Measurements from ENCODE around the gene SPAG17.

- TF ChIP-seq, protein P1, sequence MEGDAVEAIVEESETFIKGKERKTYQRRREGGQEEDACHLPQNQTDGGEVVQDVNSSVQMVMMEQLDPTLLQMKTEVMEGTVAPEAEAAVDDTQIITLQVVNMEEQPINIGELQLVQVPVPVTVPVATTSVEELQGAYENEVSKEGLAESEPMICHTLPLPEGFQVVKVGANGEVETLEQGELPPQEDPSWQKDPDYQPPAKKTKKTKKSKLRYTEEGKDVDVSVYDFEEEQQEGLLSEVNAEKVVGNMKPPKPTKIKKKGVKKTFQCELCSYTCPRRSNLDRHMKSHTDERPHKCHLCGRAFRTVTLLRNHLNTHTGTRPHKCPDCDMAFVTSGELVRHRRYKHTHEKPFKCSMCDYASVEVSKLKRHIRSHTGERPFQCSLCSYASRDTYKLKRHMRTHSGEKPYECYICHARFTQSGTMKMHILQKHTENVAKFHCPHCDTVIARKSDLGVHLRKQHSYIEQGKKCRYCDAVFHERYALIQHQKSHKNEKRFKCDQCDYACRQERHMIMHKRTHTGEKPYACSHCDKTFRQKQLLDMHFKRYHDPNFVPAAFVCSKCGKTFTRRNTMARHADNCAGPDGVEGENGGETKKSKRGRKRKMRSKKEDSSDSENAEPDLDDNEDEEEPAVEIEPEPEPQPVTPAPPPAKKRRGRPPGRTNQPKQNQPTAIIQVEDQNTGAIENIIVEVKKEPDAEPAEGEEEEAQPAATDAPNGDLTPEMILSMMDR (IDR thresholded peaks at IDR 0.05; ENCODE audit: borderline replicate concordance, extremely low read depth, low read length, poor library complexity, severe bottlenecking), result no peak
- TF ChIP-seq EZH2 (IDR thresholded peaks at IDR 0.05; ENCODE audit: borderline replicate concordance, low read depth, low read length, severe bottlenecking), result no peak
These were observed 15.8 kb upstream of the SPAG17 start for GRCh38 chr1:118200836-118201235.
